ENCODE results near the gene MYO10. TPM values are rescaled to one million over a fixed set of nuclear protein-coding genes. Genes with fewer than 3 reads are reported as not detected.
"Not testable (repeated sequence)": the region's sequence is repeated elsewhere in the genome, so short reads cannot be mapped to it uniquely, and the experiment has no call there.

MYO10 gene
- total RNA-seq, 1 experiment from 2014 or later = 71.9 TPM

DNA sequence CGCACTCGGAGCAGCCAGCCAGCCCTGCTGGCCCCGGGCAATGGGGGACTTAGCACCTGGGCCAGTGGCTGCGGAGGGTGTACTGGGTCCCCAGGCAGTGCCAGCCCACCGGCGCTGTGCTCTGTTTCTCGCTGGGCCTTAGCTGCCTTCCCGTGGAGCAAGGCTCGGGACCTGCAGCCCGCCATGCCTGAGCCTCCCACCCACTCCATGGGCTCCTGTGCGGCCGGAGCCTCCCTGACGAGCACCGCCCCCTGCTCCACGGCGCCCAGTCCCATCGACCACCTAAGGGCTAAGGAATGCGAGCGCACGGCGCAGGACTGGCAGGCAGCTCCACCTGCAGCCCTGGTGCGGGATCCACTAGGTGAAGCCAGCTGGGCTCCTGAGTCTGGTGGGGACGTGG, 218.1 kb downstream of the MYO10 start:
- H3K9me3 ChIP-seq (ENCODE audit: control insufficient read depth, insufficient read depth, low read depth, low read length); POLR2A ChIA-PET; H3K4me3 ChIP-seq (ENCODE audit: low read depth in 2 of 2, low read length in 2 of 2); H3K36me3 ChIP-seq (ENCODE audit: control insufficient read depth, insufficient read depth, low read length); CTCF ChIA-PET; H3K27ac ChIP-seq (ENCODE audit: low read length); H3K27me3 ChIP-seq (ENCODE audit: control insufficient read depth, insufficient read depth, low read length); H3K4me1 ChIP-seq (ENCODE audit: control insufficient read depth, insufficient read depth, low read length); intact Hi-C loops (cut with micrococcal nuclease; ENCODE audit: unreplicated experiment); DNase-seq (ENCODE audit: low read depth, low spot score); in situ Hi-C loops (cut with HindIII; ENCODE audit: low pct_unique_long_range_greater_than_20kb, low sequenced_read_pairs); ATAC-seq; BruUV-seq (replicated peaks): not testable (repeated sequence)

- peak; percentile 38; the same call in 1 of the 2 replicates for ATAC-seq
- no peak for DNase-seq (ENCODE audit: low read depth, low spot score)
- H3K4me1 ChIP-seq (ENCODE audit: control insufficient read depth, insufficient read depth, low read length) = no peaks in the 10 kb centered on the region
- no TSS peak for BruUV-seq (replicated peaks)
- in situ Hi-C loops (cut with HindIII; ENCODE audit: low pct_unique_long_range_greater_than_20kb, low sequenced_read_pairs) (no loop called here), intact Hi-C loops (cut with micrococcal nuclease; ENCODE audit: unreplicated experiment) (no loop called here)
- ChIA-PET CTCF (no interaction called here), POLR2A (no interaction called here)
- H3K9me3 ChIP-seq (ENCODE audit: control insufficient read depth, insufficient read depth, low read depth, low read length) = no peaks in the 10 kb centered on the region
- peaks cover 8% of the 10 kb centered on the region for H3K36me3 ChIP-seq (ENCODE audit: control insufficient read depth, insufficient read depth, low read length)
- no peak overlapping the region for H3K27ac ChIP-seq (ENCODE audit: low read length)
- TF ChIP-seq, protein P1, sequence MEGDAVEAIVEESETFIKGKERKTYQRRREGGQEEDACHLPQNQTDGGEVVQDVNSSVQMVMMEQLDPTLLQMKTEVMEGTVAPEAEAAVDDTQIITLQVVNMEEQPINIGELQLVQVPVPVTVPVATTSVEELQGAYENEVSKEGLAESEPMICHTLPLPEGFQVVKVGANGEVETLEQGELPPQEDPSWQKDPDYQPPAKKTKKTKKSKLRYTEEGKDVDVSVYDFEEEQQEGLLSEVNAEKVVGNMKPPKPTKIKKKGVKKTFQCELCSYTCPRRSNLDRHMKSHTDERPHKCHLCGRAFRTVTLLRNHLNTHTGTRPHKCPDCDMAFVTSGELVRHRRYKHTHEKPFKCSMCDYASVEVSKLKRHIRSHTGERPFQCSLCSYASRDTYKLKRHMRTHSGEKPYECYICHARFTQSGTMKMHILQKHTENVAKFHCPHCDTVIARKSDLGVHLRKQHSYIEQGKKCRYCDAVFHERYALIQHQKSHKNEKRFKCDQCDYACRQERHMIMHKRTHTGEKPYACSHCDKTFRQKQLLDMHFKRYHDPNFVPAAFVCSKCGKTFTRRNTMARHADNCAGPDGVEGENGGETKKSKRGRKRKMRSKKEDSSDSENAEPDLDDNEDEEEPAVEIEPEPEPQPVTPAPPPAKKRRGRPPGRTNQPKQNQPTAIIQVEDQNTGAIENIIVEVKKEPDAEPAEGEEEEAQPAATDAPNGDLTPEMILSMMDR (IDR thresholded peaks at IDR 0.05) = no peak
- TF ChIP-seq POLR2AphosphoS5 (IDR thresholded peaks at IDR 0.05; ENCODE audit: low read depth, low read length) (no peak), SIN3A (IDR thresholded peaks at IDR 0.05; ENCODE audit: borderline replicate concordance, insufficient read depth, low read depth, low read length) (no peak), TCF7L2 (IDR thresholded peaks at IDR 0.05; ENCODE audit: low read depth, low read length) (no peak)
- TF ChIP-seq, protein P2, sequence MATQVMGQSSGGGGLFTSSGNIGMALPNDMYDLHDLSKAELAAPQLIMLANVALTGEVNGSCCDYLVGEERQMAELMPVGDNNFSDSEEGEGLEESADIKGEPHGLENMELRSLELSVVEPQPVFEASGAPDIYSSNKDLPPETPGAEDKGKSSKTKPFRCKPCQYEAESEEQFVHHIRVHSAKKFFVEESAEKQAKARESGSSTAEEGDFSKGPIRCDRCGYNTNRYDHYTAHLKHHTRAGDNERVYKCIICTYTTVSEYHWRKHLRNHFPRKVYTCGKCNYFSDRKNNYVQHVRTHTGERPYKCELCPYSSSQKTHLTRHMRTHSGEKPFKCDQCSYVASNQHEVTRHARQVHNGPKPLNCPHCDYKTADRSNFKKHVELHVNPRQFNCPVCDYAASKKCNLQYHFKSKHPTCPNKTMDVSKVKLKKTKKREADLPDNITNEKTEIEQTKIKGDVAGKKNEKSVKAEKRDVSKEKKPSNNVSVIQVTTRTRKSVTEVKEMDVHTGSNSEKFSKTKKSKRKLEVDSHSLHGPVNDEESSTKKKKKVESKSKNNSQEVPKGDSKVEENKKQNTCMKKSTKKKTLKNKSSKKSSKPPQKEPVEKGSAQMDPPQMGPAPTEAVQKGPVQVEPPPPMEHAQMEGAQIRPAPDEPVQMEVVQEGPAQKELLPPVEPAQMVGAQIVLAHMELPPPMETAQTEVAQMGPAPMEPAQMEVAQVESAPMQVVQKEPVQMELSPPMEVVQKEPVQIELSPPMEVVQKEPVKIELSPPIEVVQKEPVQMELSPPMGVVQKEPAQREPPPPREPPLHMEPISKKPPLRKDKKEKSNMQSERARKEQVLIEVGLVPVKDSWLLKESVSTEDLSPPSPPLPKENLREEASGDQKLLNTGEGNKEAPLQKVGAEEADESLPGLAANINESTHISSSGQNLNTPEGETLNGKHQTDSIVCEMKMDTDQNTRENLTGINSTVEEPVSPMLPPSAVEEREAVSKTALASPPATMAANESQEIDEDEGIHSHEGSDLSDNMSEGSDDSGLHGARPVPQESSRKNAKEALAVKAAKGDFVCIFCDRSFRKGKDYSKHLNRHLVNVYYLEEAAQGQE (IDR thresholded peaks at IDR 0.05; ENCODE audit: insufficient read depth in 1 of 2, low read depth in 2 of 2, low read length in 1 of 2) = no peak
- H3K4me3 ChIP-seq (ENCODE audit: low read depth in 2 of 2, low read length in 2 of 2) = no peak overlapping the region
- H3K27me3 ChIP-seq (ENCODE audit: control insufficient read depth, insufficient read depth, low read length) = no peaks in the 10 kb centered on the region
These were observed 222.6 kb downstream of the MYO10 start for GRCh38 chr5:16713386-16713928.

DNA sequence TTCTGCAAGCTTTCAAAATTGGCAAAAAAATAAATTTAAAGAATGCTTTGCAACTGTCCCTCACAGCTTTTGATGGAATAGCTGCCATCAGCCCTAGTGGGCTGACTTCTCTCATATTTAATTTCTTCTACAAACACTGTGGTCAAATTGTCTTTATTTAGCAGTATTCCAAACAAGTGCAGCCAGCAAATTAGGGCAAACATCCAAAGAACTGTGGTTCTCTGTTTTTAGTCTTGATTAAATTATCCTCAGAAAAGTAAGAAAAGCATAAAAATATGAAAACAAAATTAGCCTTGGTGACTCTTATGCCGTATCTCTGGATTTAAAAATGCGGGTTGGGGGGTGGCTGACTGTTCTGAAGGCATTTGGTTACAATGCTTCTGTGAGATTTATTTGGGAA, 223.5 kb downstream of the MYO10 start:
- in situ Hi-C loops (cut with HindIII; ENCODE audit: low pct_unique_long_range_greater_than_20kb, low sequenced_read_pairs) = no loop called here
- Histone ChIP-seq H3K9me3 (ENCODE audit: control insufficient read depth, insufficient read depth, low read depth, low read length) (no peaks in the 10 kb centered on the region), H3K27ac (ENCODE audit: low read length) (no peak overlapping the region), H3K4me3 (ENCODE audit: low read depth in 2 of 2, low read length in 2 of 2) (no peak overlapping the region), H3K27me3 (ENCODE audit: control insufficient read depth, insufficient read depth, low read length) (no peaks in the 10 kb centered on the region), H3K36me3 (ENCODE audit: control insufficient read depth, insufficient read depth, low read length) (peaks cover 8% of the 10 kb centered on the region), H3K4me1 (ENCODE audit: control insufficient read depth, insufficient read depth, low read length) (no peaks in the 10 kb centered on the region)
- TSS peak; percentile 22 for BruUV-seq (replicated peaks)
- no peak for TF ChIP-seq SIN3A (IDR thresholded peaks at IDR 0.05; ENCODE audit: borderline replicate concordance, insufficient read depth, low read depth, low read length)
- TF ChIP-seq POLR2AphosphoS5 (IDR thresholded peaks at IDR 0.05; ENCODE audit: low read depth, low read length) = no peak
- TF ChIP-seq, protein P2 (IDR thresholded peaks at IDR 0.05; ENCODE audit: insufficient read depth in 1 of 2, low read depth in 2 of 2, low read length in 1 of 2) = no peak
- TF ChIP-seq TCF7L2 (IDR thresholded peaks at IDR 0.05; ENCODE audit: low read depth, low read length) = no peak
- ATAC-seq (no peak), DNase-seq (ENCODE audit: low read depth, low spot score) (no peak)
- intact Hi-C loops (cut with micrococcal nuclease; ENCODE audit: unreplicated experiment) = no loop called here
- ChIA-PET CTCF (no interaction called here), POLR2A (no interaction called here)

Data from Panc1 (cell line).